Stimulated activated CD4-positive, alpha-beta T cell treated with anti-CD3 and anti-CD28 coated beads, Interleukin-2, amount 100 ng/mL, for 24 hours (primary cell): Measurements from ENCODE around the gene FOXA3.
A peak's percentile ranks its signal among the peaks of the same experiment; 100 is the strongest.
"Not testable (repeated sequence)": the region's sequence is repeated elsewhere in the genome, so short reads cannot be mapped to it uniquely, and the experiment has no call there.

ENCODE experiments used
- DNase-seq, 2 donors: peaks; one replicate each; pipeline ENCODE4 v3.0.0-alpha.2; 2020

The FOXA3 gene

DNA sequence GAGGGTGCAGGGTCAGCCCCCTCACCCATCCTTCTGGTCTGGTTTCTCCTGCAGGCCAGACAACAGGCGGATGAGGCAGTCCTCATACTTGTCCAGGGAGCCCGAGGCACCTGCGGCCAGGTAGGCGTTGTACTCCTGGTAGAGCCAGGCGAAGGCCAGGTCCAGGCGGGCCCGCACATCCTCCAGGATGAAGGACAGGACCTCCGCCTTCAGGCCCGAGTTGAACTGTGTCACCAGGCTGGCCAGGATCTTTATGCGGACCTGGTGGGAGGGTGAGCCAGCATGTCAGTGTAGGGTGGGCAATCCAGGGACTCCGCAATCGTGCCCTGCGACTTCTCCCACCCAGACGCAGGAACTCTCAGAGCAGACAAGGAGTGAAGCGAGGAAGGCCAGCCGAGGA is 35.2 kb upstream of the FOXA3 start:
- no peak for DNase-seq

DNA sequence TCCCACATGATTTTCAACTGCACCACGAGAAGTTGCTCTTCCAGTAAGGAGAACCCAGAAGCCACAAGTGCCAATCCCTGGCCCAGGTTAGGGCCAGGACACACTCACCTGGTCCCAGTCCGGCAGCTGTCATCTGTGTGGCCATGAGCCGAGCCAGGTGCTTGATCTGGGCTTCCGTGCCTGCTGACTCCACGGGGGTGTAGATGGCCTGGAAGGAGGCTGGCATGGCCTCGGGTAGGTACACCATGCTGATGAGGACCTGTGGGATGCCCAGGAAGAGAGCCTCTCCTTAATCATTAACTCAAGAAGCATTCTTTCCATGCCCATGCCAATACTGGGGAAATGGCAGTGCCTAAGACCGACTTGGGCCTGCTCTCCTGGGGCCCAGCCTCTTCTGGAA is 29.2 kb upstream of the FOXA3 start:
- no peak for DNase-seq

DNA sequence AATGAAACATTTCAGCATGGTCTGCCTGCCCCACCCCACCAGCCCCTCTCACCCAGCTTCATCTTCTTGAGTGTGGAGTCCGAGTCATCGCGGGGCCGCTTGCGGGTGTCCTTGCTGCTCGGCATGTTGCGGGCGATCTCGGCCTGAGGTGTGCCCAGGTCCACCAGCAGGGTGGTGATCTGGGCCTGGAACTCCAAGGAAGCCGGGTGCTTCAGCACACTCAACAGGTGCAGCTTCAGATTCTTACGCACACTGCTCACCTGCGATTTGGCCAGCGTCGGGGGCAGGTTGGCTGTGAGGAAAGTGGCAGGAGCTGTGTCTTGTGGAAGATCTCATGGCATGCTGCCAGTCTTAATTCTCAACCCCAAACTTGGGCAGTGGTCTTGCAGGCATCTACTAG is 21.9 kb upstream of the FOXA3 start:
- no peak for DNase-seq

DNA sequence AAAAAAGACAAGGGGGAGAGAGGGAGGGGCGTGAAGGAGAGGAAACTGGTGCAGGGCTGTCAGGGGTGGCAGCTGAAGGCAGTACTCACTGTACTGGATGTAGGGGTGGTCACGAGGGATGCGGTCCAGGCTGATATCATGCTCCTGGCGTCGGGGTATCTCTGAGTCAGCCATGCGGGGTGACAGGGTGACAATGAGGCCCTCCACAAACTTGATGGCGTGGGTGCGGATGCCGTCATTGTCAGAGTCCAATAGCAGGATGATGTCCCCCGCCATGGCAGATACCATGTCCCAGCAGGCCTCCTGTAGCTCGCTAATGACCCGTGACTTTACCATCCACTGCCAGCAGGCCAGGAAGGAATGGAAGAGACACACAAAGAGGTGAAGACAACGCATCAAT is 16.5 kb upstream of the FOXA3 start:
- no peak for DNase-seq

DNA sequence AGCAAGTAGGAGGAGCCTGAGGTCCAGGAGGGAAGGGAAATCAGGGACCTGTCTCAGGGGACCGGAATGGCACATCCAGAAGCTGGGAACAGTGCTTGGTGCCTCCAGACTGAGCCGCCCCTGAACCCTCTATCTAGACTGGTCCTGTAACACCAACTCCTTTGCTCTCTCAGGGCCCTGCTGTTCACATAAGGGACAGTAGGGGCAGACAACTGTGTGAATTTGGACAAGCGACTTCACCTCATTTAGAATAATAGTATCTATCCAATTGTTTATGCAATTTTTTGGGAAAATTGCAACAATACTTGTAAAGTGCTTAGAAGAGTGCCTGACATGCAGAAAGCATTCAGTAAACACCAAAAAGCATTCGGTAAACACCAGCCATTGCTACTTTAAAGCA is 15.2 kb upstream of the FOXA3 start:
- DNase-seq = no peak

DNA sequence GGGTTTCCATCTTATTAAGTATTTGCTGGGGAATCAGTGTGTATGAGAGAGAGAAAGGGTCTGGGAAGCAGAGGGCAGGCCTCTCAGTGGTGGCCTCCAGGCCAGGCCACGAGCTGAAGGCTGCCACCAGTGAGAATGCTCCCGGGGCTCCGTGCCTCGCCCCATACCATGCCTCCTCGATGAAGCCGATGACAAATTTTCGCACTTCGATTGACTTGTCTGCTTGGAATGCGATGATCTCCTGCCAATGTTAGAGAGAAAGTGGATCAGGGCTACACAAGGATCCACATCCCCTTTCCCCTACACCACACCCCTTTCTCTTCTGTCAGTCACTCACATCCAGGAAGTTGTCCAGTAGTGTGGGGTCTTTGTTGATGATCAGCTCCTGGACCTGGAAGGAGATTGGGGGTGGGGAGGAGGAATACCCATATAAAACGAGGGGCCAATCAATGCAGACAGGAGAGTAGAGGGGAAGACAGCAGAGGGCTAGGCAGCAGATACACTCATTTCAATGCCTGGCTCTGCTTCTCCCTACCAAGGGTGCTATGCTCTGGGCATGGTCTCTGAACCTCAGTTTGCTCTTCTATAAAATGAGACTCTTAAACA is 11.9 kb upstream of the FOXA3 start:
- DNase-seq = no peak

DNA sequence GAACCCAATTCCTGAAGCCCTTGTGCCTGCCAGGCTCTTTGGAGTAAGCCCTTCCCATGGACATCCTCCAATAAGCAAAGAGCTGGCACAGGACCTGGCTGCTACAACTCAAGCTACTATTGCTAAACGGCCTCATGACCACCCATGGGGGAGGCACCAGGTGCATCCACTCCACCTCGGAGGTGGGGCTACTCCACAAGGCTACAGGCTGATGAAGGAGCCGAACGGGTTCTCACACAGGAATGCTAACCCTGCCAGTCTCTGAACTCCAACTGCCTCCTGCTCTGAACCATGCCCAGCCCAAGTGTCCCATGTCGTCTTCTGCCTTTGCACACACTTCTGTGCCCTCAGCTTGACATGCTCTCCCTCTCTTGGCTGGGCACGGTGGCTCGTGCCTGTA is 11.1 kb upstream of the FOXA3 start:
- no peak for DNase-seq

DNA sequence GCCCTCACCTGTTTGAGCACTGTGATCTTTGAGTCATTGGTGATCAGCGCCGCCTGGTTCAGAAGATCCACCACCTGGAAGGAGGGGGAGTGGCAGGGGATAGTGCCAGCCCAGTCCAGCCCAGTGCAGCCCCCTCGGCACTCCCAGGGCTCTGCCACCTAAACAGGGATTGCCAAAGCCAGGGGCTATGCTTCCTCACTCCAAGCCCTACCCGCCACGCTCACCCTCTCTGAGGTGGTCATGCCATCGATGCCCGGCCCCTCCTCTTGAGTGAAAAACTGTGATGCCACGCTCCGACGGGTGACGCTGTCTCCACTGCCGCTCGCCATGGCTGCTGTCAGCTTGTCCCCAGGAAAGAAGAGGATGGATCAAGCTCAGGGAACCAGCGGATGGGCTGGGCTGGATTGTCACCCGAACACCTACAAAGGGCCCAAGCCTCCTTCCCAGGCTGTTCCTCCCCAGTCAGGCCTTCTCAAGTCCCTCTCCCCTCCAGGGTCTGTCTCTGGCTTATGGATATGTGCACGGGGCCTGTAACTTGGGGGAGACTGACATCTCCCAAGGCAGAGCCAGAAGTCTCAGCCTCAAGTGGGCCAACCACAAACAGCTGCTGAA is 9.9 kb upstream of the FOXA3 start:
- DNase-seq = no peak

DNA sequence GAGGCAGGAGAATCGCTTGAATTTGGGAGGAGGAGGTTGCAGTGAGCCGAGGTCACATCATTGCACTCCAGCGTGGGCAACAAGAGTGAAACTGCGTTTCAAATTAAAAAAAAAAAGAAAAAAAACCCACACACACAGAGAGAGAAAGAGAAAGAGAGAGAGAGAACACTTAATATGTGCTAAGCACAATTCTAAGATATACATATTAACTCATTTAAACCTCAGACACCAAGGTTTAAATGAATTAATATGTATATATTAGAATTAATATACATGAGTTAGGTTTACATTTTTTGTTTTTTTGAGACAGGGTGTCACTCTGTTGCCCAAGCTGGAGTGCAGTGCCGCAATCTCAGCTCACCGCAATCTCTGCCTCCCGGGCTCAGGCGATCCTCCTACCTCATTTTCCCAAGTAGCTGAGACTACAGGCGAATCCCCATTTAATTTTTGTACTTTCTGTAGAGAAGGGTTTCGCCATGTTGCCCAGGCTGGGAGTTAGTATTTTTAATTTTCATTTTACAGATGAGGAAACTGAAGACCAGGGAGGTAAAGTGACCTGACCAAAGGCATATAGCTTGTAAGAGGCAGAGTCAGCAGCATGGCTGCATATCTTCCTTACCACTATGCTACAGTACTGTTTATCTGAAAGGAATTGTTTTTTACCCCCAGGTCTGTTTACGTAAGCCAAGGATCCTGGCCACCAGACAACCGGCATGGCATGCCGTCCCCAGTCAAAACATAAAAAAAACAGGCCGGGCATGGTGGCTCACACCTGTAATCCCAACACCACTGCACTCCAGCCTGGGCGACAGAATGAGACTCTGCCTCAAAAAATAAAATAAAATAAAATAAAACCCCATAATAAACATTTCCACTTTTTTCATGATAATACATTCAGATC is 3.5 kb upstream of the FOXA3 start:
- no peak for DNase-seq

DNA sequence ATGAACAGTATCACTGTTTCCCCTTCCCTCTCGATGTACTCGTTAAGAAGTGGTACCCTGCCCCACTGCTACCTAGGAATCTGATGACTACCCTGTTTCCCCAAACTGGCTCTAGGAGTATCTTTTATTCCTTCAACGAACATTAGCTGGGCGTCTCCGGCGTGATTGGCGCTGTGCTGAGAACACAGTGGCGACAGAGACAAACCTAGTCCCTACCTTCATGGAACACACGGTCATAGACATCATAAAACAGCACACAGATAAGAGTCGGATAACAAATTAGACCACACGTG is 1.9 kb upstream of the FOXA3 start:
- no peak for DNase-seq

DNA sequence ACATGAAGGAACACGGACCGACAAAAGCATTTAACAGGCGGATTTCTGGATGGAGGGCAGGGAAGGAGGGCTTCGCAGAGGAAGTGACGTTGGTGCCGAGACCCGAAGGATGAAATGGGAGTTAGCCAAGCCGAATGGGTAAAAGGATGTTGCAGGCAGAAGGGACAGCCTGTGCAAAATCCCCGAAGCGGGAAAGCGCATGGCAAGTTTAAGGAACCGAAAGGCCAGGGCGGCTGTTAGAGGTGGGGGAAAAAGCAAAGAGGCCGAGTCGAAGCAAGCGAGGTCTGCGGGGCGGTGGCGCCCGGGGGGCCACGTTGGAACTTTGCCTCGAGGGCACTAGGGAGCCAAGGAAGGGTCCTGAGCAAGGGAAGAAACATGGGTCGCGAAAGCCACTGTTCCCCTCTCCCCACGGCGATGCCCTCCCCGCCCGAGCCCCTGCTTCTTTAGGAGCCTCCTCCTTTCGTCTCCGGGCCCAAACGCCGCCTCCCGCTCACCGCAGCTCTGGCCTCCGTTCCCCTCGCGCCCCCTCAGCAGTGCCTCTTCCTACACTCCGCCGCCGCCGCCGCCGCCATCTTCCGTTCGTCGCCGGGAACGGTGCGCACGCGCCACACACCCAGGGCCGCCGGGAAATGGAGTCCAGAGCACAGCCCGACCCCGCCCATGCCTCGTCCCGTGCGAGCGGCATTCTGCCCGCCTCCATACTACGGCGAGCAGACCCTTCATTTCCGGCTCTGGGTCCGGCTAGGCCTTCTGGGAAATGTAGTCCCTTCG is 1.4 kb upstream of the FOXA3 start, which contains the start of gene SYMPK:
TSS of gene SYMPK (minus strand) at position 584 of the 771 bp plus-strand sequence. CDS start 8,652 bp downstream, outside the sequence.
- peak; percentile 99 for DNase-seq

DNA sequence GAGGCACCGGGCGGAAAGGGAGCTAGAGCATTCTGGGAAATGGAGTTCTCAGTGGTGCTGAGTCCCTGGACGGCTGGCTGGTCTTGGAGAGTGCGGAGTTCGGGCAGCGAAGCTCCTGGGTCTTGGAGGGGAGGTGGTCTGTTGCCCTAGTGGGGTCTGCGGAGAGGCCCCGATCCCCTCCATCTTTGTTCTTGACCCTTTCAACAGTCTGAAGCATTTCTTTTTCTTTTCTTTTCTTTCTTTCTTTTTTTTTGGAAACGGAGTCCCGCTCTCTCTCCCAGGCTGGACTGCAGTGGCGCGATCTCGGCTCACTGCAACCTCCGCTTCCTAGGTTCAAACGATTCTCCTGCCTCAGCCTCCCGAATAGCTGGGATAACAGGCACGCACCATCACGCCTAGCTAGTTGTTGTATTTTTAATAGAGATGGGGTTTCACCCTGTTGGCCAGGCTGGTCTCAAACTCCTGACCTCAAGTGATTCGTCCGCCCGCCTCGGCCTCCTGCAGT is 739 bp upstream of the FOXA3 start:
- DNase-seq = no peak

DNA sequence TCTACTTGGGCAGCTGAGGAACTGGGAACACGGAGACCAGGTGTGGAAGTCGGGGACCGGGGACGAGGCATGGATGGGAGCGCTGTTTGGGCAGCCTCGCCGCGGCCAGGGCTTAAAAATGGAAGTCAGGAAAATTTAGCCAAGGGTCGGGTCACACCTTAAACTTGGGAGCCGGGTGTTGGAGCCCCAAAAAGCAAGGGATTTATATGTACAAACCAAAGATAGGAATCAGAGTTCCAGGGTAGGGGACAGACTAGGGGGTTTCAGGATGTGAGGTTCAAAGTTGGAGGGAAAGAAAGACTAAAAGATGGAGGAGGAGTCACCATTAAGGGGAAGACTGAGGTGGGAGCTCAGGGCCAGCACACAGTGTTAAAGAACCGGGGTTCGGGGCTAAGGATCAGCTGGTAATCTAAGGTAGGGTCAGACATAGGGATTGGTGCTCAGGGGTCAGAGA is 530 bp downstream of the FOXA3 start:
- DNase-seq = no peak

DNA sequence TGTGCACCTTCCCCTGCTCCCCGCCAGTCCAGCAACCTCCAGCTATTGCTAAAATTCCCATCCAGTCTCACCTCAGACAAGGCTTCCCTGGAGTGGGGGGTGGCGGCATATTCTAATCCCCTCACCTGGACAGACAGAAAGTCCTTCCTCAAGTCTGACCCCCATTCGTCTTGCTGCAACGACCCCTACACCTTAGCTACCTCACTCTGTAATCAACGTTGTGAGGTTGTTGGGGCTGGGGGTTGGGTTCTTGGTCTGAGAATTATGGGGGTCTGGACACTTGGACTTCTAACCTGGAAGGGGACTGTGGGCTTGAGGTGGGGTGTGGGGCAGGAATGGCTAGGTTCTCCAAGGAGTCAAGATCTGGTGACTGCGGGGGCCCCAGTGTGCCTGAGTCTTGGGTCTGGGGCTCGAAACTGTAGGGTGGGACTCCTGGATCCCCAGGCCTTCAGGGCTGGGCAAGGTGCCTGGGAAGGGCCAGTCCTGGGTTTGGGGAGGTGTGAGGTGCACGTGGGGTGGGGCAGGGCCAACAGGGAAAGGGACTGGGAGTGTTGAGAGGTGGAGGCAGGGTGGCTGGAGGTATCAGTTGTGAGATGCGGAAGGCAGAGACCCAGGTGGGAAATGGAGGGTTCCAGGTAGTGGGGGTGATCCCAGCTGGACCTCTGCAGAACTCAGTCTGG is 1.3 kb downstream of the FOXA3 start:
- DNase-seq = no peak

DNA sequence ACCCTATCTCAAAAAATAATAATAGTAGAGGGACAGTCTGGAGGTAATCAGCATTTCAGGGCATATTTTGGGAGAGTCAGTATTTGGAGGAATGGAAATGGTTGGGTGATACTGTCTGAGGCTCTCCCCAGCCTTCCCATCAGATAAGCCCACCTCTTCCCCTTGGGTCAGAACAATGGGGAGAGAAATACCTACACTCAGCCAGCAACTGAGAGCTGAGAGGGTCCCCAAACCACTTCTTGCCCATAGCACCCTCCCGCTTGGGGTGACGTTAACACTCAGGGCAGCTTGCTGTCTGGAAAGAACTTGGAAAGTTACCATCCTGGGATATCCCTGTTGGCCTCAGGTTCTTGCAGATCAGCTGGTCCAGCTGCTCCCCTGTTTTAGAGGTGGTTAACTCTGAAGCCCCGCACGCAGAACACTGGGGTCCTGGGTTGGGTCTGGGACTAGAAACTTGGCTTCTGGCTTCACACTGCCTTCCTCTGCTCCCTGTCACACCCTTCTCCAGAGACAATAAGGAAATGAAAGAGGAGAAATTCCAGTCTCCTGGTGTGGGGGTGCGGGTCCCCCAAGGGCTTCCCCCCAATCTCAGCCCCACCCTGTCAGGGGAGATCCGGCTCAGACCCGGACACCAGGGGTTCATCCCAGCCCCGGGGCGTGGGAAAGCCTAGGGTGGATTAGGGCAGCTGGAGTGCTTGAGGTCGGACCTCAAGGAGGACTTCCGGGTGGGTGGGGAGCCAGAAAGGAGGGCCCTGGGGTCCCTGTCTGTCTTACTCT is 2.5 kb downstream of the FOXA3 start:
- DNase-seq = no peak

DNA sequence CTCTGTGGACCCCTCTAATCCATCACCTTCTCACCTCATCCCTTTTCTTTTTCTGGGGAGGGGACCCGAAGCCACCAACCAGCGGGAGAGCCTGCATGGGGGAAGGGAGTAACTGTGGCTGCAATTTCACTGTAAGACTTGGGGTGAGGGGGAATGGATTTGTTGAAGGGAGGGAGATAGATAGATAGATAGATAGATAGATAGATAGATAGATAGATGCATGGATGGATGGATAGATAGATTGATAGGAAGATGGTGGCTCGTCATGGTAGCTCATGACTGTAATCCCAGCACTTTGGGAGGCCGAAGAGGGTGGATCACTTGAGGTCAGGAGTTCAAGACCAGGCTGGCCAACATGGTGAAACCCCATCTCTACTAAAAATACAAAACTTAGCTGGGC is 3.1 kb downstream of the FOXA3 start:
- not testable (repeated sequence) for DNase-seq

DNA sequence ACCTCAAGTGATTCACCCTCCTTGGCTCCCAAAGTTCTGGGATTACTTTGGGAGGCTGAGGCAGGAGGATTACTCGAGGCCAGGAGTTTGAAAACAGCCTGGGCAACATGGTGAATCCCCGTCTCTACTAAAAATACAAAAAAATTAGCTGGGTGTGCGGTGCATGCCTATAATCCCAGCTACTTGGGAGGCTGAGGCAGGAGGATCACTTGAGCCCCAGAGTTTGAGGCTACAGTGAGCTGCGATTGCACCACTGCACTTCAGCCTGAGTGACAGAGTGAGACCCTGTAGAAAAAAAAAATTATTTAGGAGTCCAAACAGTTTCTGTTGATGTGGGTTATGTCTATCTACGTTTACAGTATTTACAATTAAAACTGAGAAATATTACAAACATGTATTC is 6.7 kb downstream of the FOXA3 start:
- no peak for DNase-seq

DNA sequence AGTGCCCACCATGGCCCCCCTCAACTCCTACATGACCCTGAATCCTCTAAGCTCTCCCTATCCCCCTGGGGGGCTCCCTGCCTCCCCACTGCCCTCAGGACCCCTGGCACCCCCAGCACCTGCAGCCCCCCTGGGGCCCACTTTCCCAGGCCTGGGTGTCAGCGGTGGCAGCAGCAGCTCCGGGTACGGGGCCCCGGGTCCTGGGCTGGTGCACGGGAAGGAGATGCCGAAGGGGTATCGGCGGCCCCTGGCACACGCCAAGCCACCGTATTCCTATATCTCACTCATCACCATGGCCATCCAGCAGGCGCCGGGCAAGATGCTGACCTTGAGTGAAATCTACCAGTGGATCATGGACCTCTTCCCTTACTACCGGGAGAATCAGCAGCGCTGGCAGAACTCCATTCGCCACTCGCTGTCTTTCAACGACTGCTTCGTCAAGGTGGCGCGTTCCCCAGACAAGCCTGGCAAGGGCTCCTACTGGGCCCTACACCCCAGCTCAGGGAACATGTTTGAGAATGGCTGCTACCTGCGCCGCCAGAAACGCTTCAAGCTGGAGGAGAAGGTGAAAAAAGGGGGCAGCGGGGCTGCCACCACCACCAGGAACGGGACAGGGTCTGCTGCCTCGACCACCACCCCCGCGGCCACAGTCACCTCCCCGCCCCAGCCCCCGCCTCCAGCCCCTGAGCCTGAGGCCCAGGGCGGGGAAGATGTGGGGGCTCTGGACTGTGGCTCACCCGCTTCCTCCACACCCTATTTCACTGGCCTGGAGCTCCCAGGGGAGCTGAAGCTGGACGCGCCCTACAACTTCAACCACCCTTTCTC is 8.2 kb downstream of the FOXA3 start:
- no peak for DNase-seq

DNA sequence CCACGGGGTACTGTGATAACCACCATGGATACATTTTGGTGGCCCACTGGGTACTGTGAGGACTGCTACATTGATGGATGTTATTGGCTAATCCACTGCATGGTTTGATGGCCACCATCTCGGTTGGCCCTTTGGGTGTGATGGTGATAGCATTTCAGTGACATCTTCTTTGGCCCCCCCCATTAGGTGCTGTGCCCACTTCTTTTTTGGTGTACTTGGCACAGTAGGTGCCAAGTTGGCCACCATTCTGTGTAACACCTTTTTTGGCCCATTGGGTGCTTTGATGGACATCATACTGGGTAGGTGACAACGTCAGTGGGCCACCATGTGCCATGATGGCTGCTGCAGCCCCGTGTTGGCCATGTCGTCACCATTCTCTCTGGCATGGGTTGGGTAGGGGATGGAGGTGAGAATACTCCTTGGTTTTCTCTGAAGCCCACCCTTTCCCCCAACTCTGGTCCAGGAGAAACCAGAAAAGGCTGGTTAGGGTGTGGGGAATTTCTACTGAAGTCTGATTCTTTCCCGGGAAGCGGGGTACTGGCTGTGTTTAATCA is 9.2 kb downstream of the FOXA3 start:
- DNase-seq = no peak

DNA sequence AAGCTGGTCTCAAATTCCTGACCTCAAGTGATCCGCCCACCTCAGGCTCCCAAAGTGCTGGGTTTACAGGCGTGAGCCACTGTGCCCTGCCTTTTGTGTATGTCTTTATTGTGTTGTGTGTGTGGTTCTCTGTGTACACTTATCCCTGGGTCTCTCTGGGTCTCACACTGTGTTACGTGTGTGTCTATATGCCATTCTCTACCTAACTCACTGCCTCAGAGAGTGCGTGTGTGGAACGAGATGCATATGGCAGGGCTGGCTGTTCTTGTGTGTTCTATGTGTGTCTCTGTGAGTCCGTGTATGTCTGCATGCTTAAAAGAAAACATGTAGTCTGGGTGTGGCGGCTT is 10.5 kb downstream of the FOXA3 start:
- DNase-seq = no peak

DNA sequence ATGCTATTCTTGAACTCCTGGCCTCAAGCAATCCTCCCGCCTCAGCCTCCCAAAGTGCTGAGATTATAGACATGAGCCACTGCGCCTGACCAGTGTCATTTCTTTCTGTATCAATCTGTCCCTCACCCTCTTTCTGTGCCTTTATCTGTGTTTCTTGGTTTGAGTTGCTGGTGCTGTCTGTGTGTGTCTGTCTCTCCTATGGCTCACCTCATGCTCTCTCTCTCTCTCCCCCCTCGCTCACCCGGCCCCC is 12.0 kb downstream of the FOXA3 start:
- no peak for DNase-seq
